PC-3 (cell line): ENCODE results near the gene ST6GALNAC4. TPM values are rescaled to one million over a fixed set of nuclear protein-coding genes. Genes with fewer than 3 reads are reported as not detected.

Experiments
- ATAC-seq: fragments of 200-7000 bp; cut with Tn5 transposase; 2 replicates; pipeline ENCODE4 v1.9.1; 2020; ENCODE audit warnings: mild to moderate bottlenecking, moderate library complexity
- BruUV-seq: library from RNA; stranded (reverse); fragments of 400-500 nt; replicated peaks from 2 replicates; lab custom pipeline; 2021; lab: Mats Ljungman, UMichigan
- CTCF ChIA-PET: fragments of 300-600 bp; sonication (Branson Sonifier 250); formaldehyde crosslinking; loops from one replicate; lab custom pipeline; 2022; ENCODE audit warnings: antibody characterized with exemption; lab: Charles Lee
- POLR2A ChIA-PET: fragments of 300-600 bp; sonication (Branson Sonifier 250); formaldehyde crosslinking; loops from one replicate; lab custom pipeline; 2022; ENCODE audit warnings: antibody characterized with exemption; ENCODE audit not compliant: unreplicated experiment; lab: Charles Lee
- DNase-seq: peaks from one replicate; pipeline ENCODE4 v3.0.0-alpha.2; 2015
- H2AFZ ChIP-seq: fragments of 300-600 bp; sonication (generic); 2 replicates; pipeline ENCODE4 v1.6.0; 2016; ENCODE audit warnings: antibody characterized with exemption, low read length
- H3F3A ChIP-seq: fragments of 300-600 bp; sonication (generic); one replicate; pipeline ENCODE4 v1.6.0; 2017; ENCODE audit warnings: antibody characterized with exemption, low read length, control low read depth, mild to moderate bottlenecking; ENCODE audit not compliant: unreplicated experiment
- H3K27ac ChIP-seq: fragments of 300-600 bp; sonication (generic); 2 replicates; pipeline ENCODE4 v1.5.1; 2016; ENCODE audit warnings: mild to moderate bottlenecking, low read length
- H3K27me3 ChIP-seq: fragments of 300-600 bp; sonication (generic); 2 replicates; pipeline ENCODE4 v1.6.1; 2016; ENCODE audit warnings: low read length, mixed read lengths
- H3K36me3 ChIP-seq: fragments of 300-600 bp; sonication (generic); 2 replicates; pipeline ENCODE4 v1.6.1; 2016; ENCODE audit warnings: low read depth, mixed run types, low read length, mixed read lengths
- H3K4me1 ChIP-seq: fragments of 300-600 bp; sonication (generic); 2 replicates; pipeline ENCODE4 v1.5.1; 2016; ENCODE audit warnings: low read length; ENCODE audit not compliant: insufficient read depth
- H3K4me2 ChIP-seq: fragments of 300-600 bp; sonication (generic); 2 replicates; pipeline ENCODE4 v1.6.0; 2016; ENCODE audit warnings: low read length
- H3K4me3 ChIP-seq: fragments of 300-600 bp; sonication (generic); 2 replicates; pipeline ENCODE4 v1.5.1; 2016; ENCODE audit warnings: mild to moderate bottlenecking, low read length, mixed read lengths
- H3K79me2 ChIP-seq: fragments of 300-600 bp; sonication (generic); 2 replicates; pipeline ENCODE4 v1.6.1; 2017; ENCODE audit warnings: low read length, mixed read lengths
- H3K9ac ChIP-seq: fragments of 300-600 bp; sonication (generic); 2 replicates; pipeline ENCODE4 v1.6.0; 2016; ENCODE audit warnings: mild to moderate bottlenecking, low read length
- H3K9me2 ChIP-seq: fragments of 300-600 bp; sonication (generic); replicated peaks from 2 replicates; pipeline ENCODE4 v1.6.1; 2016; ENCODE audit warnings: mixed run types, low read length, mixed read lengths
- H3K9me3 ChIP-seq: fragments of 300-600 bp; sonication (generic); 2 replicates; pipeline ENCODE4 v1.6.1; 2016; ENCODE audit warnings: low read length, mixed read lengths
- H4K20me1 ChIP-seq: fragments of 300-600 bp; sonication (generic); 2 replicates; pipeline ENCODE4 v1.6.1; 2016; ENCODE audit warnings: low read length, mixed read lengths
- CTCF ChIP-seq: fragments of 300-600 bp; sonication (generic); conservative IDR thresholded peaks from 2 replicates; pipeline ENCODE4 v1.5.1; 2017; ENCODE audit warnings: antibody characterized with exemption, low read depth, mild to moderate bottlenecking, low read length
- EZH2 ChIP-seq: fragments of 300-600 bp; sonication (generic); IDR thresholded peaks from one replicate; pipeline ENCODE4 v1.6.1; 2017; ENCODE audit warnings: antibody characterized with exemption, mild to moderate bottlenecking, low read length; ENCODE audit not compliant: unreplicated experiment
- EZH2phosphoT487 ChIP-seq: fragments of 300-600 bp; sonication (generic); IDR thresholded peaks from 2 replicates; pipeline ENCODE4 v1.6.1; 2018; ENCODE audit warnings: mild to moderate bottlenecking, antibody characterized with exemption, low read length, borderline replicate concordance
- intact Hi-C: fragments of 100-400 bp; cut with micrococcal nuclease; formaldehyde crosslinking; loops from 2 replicates; pipeline ENCODE4 v1.9.0; 2023
- total RNA-seq: library from RNA; depleted of rRNA; stranded (reverse); fragments of >200 nt; gene quantifications from 2 replicates; pipeline ENCODE4 v1.2.3, GENCODE V29; 2014

The ST6GALNAC4 gene
- total RNA-seq, 1 experiment from 2014 or later, result 26.9 TPM

GRCh38 chr9:127920794-127921193 is 4.0 kb upstream of the ST6GALNAC4 start:
- no peak overlapping the region for H3K9ac ChIP-seq
- no peak overlapping the region for H3K27ac ChIP-seq
- no peak overlapping the region for H3K4me3 ChIP-seq
- no peaks in the 10 kb centered on the region for H3K36me3 ChIP-seq
- TF ChIP-seq EZH2phosphoT487 (no peak), EZH2 (no peak), CTCF (no peak)
- H3K4me2 ChIP-seq, result no peak overlapping the region
- peaks cover 9% of the 10 kb centered on the region for H3K79me2 ChIP-seq
- POLR2A ChIA-PET, result no interaction called here
- DNase-seq, result no peak
- CTCF ChIA-PET, result interaction anchor here (2.2 kb wide), 1 partner anchor 186 kb away, joined by 9 read pairs; the partner anchor contains the start of gene TOR2A
- H3K4me1 ChIP-seq, result peaks cover 46% of the 10 kb centered on the region
- H2AFZ ChIP-seq, result no peak overlapping the region
- no TSS peak for BruUV-seq
- intact Hi-C loops, result loop anchor here (2.0 to 5.0 kb wide), 2 partner anchors 186 to 328 kb away; partner anchors contain the start of gene TOR2A
- H3F3A ChIP-seq, result no peaks in the 10 kb centered on the region
- no peaks in the 10 kb centered on the region for H3K27me3 ChIP-seq
- no peaks in the 10 kb centered on the region for H4K20me1 ChIP-seq
- H3K9me2 ChIP-seq, result no peaks in the 10 kb centered on the region
- no peak for ATAC-seq
- H3K9me3 ChIP-seq, result no peaks in the 10 kb centered on the region

DNA sequence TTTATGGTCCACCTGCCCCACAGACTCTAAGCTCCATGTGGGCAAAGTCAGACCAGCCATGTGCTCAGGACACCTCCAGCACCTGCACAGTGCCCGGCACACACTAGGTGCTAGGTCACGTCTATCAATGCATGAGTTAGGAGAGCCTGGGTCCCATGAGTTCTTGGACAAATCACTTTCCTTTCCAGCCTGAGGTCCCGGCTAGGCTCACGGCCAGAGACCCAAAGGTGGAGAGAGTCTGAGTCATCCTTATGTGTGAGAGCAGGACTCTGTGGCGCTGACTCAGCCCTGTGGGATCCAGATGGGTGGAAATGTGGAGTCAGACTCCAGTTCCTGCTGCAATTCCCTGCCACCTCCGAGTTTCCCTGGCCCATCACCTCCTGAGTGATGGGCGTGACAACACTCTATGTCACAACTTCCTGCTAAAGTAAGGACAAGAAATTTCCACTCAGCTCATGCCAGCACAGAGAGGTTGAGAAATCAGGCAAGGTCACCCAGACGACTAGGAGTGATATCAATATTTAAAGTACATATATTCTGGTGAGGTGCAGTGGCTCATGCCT is 2.5 kb upstream of the ST6GALNAC4 start:
- peak overlapping the region; percentile 95 for H3K27ac ChIP-seq
- peaks cover 19% of the 10 kb centered on the region for H3K79me2 ChIP-seq
- peak; percentile 98 for DNase-seq
- no peaks in the 10 kb centered on the region for H3K9me3 ChIP-seq
- BruUV-seq, result no TSS peak
- intact Hi-C loops, result loop anchor here (5.0 to 10.0 kb wide), 2 partner anchors 42 to 345 kb away; partner anchors contain the start of gene AK1
- H3K4me2 ChIP-seq, result peak overlapping the region; percentile 49
- no peak overlapping the region for H2AFZ ChIP-seq
- H4K20me1 ChIP-seq, result no peaks in the 10 kb centered on the region
- no peaks in the 10 kb centered on the region for H3K27me3 ChIP-seq
- no peak overlapping the region for H3K4me3 ChIP-seq
- ChIA-PET CTCF (interaction anchor here (0.9 kb wide), 1 partner anchor 184 kb away, joined by 5 read pairs; the partner anchor contains the start of gene TOR2A), POLR2A (no interaction called here)
- H3K9me2 ChIP-seq, result no peaks in the 10 kb centered on the region
- peak overlapping the region; percentile 65 for H3K9ac ChIP-seq
- no peaks in the 10 kb centered on the region for H3F3A ChIP-seq
- TF ChIP-seq EZH2 (no peak), EZH2phosphoT487 (no peak), CTCF (no peak)
- peaks cover 53% of the 10 kb centered on the region for H3K4me1 ChIP-seq
- H3K36me3 ChIP-seq, result no peaks in the 10 kb centered on the region
- ATAC-seq, result peak; percentile 66
